HTR-8/SVneo (cell line): ENCODE results near the gene GSX1.
"Not testable (repeated sequence)": the region's sequence is repeated elsewhere in the genome, so short reads cannot be mapped to it uniquely, and the experiment has no call there.

ENCODE experiments used
- DNase-seq: peaks from one replicate; pipeline ENCODE4 v3.0.0; 2011; ENCODE audit warnings: low spot score, mixed read lengths; ENCODE audit not compliant: insufficient read length
- FAIRE-seq: peaks from 2 replicates; lab custom pipeline; 2011; peaks lifted over from hg19 to GRCh38; lab: Jason Lieb, UNC

GSX1 gene

DNA sequence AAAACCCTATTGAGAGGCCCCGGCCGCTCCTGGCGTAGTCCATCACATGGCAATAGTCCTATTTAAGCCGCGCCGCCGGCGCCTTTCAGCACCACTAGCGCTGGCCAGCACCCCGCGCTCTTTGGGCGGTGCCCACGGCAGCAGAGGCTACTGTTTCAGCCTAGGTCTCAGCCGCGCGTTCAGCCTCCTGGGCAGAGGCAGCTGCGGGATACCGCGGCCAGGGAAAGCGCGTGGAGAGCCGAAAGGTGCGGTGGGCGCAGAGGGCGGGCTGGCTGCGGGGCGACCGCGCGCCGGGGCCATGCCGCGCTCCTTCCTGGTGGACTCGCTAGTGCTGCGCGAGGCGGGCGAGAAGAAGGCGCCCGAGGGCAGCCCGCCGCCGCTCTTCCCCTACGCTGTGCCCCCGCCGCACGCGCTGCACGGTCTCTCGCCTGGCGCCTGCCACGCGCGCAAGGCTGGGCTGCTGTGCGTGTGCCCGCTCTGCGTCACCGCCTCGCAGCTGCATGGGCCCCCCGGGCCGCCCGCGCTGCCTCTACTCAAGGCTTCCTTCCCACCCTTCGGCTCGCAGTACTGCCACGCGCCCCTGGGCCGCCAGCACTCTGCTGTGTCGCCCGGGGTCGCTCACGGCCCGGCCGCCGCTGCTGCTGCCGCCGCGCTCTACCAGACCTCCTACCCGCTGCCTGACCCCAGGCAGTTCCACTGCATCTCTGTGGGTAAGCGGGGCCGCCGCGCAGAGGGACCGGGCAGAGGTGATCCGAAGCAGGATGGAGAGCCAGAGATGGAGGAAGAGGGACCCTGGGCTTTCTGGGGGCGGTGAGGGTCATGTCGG is at the start of gene GSX1:
Gene GSX1 (plus strand): TSS at position 91 of the 826 bp plus-strand sequence. CDS start 208 bp downstream, at position 299.
- FAIRE-seq (no peak), DNase-seq (peak; percentile 51)

DNA sequence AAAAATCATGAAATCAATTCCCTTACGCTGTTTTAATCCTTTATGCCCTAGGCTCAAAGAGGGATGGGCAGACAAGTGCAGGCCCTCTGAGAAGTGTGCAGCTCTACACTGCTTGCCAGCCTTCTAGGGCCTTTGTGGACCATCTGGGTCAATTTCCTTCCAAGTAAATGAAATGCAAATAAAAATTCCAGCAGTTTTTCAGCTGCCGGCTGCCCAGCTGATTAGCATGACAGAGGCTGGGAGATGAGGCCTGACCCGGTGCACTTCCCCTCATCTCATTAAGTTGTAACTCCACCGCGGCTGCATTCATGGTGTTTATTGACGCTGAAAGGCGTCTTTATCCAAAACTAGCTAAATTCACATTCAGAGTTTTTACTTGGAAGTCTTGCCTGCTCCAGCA is 47.5 kb upstream of the GSX1 start:
- FAIRE-seq (no peak), DNase-seq (no peak)

DNA sequence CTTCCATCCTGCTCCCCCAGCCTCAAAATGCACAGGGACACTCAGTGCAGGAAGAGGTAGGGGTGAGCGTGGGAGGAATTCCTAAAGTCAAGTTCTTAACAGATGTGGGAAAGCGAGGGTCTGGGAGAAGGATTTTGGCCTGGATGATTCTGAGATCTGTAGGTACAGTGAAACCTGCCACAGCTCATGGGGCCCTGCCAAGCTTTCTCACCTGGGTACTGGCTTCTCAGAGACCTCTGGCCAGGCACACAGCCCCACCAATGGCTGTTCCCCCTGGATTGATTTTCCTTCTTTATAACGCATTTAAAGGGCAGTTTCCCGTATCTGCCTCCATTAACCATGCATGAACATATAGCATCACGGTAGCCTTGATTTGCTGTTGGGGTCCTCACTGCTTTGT is 47.0 kb upstream of the GSX1 start:
- FAIRE-seq (no peak), DNase-seq (no peak)

DNA sequence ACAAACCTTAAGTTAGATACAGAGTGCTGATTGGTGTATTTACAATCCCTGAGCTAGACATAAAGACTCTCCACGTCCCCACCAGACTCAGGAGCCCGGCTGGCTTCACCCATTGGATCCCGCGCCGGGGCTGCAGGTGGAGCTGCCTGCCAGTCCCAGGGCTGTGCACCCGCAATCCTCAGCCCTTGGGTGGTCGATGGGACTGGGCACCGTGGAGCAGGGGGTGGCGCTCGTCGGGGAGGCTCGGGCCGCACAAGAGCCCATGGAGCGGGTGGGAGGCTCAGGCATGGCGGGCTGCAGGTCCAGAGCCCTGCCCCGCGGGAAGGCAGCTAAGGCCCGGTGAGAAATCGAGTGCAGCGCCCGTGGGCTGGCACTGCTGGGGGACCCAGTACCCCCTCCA is 44.1 kb upstream of the GSX1 start:
- DNase-seq, FAIRE-seq: not testable (repeated sequence)

DNA sequence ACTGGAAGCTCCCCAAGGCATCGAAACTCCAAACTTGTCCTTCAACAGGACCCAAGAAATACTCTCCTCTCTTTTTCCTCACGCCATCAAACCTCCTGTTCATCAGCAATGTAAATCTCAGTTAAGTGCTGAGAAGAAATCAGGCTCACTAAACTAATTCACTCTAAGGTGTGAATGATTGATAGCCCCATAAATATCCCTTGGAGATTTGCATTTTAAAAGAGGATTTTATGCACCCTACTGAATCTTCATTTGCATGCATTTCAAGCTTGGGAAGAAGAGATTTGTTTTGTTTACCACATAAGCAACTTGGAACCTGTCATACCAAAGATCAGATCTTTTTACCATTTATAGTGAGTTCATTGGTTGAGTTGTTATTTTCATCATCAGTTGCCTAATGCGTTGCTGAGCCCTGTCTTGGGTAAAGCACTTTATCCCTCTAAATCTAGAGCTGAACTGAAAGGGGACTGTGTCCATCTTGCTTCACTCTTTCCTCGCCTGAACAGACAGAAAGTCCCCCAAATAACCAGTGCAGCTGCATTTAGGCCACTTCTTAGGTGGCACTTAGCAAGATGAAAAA is 40.2 kb upstream of the GSX1 start:
- no peak for FAIRE-seq

DNA sequence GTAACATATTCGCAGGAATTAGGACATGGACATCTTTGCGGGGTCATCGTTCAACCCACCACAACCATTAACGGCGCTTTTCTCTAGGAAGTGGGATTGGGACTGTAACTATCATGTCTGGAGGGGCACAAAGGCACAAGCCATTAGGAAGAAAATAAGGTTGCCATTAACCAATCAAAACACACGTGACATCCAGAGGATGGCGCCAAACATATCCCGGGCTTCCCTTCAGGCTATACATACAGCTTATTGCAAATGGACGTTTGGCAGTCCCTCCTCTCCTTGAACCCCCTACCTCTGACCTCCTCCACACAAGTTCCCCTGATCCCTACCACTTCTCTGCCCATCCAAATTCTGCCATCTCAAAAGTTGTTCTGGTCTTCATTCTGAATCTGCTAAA is 26.6 kb upstream of the GSX1 start:
- no peak for DNase-seq
- no peak for FAIRE-seq

More for the DNA sequence above, 40.2 kb upstream of the GSX1 start:
- DNase-seq: no peak

DNA sequence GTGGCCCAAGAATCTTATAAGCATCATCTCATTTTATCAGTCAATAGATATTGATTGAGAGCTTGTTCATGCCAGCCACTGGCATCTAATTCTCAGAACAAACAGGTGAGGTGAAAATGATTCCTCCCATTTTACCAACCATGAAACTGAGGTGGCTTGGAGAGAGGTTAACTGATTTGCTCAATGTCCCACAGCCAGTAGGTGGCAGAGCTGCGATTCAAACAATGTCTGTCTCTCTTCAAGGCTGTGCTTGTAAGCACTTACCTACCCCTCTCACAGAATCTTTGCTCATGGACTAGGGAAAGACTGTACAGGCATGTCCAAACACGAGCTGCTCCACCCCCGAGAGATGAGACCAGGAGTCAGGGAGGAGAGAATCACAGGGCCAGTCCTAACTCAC is 21.5 kb upstream of the GSX1 start:
- no peak for FAIRE-seq

DNA sequence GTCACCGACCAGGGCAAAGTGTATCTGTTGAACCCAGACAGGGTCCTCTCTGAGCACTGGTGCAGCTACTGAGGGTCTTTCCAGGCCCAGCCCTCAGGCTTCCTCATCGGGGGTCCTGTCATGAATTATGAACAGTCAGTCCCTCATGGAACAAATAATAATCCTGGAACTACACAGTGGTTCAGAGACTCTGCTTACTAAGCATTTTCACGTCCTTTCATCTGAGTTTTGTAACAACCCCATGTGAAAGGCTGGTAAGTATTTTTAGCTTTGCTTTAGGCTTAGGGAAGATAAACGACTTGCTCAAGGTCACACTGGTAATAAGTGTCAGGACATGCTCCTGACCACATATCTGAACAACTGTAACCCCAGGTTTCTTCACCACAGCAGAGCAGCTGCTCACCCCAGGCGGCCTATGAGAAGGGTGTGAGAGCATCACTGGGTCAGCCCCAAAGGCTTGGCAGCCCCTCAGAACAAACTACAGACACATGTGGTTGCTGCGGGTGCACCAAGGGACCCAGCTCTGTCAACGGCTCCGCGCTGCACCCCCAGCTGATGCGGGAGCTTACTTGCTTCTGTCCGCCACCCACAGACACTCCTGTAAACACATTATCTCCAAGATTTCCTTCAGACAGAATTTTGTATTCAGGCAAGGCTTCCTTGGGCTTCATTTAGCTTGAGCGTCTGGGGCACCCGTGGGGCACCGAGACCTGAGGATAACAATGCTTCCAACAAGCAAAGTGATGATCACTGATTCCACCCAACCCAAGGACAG is 19.4 kb upstream of the GSX1 start:
- DNase-seq: no peak
- no peak for FAIRE-seq

More for the DNA sequence above, 21.5 kb upstream of the GSX1 start:
- DNase-seq: no peak

DNA sequence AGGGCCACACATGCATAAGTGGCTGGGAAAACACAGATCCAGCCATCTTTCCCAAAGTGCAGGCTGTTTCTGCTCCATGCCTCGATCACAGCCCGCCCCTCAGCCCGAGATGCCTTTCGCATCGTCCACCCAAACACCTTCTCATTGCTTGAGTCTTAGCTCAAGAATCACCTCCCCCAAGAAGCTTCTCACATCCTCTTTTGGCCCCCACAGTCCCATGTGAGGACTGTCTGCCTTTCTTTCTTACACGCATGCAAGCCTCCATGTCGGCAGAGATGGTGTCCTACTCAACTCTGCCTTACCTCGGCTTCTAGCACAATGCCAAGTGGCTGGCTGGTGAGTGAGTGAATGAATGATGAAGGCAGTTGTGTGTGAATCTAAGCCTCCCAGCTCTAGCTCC is 18.1 kb upstream of the GSX1 start:
- FAIRE-seq (no peak), DNase-seq (no peak)

DNA sequence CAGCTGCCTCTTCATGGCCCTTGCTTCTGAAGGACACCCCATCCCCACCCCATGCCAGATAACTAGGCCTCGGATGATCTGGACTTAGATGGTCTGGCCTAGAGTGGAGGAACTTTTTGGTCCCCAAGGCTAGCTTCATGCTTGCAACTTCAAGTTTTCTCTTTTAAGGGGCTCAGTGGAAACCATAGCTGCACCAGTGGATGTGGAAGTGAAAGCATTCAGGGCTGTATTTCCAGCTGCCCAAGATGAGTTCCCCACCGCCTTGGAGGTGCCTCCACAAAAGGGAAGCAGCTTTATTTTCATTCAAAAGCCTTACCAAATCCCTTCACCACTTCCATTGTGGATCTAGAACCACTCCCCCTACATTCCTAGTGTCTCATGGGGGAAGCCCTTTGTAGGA is 17.6 kb upstream of the GSX1 start:
- DNase-seq: no peak

DNA sequence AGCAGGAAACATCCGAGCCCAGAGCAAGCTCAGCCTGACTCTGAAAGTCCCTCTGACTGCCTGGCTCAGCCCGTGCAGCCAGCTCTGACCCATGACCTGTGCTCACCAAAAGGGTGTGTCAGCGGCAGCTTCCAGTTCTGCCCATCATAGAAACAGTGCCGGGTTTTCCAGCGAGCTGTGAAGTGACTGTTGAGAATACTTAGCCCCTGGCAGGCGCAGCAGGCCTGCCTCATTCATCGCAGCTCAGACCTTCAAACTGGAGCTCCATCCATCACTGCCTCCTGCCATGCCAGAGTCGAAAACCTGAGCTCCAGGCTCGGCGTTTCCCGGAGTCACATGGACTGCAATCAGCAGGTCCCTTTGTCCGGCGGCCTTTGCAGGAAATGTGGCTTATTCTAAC is 16.3 kb upstream of the GSX1 start:
- DNase-seq: no peak
- no peak for FAIRE-seq

More for the DNA sequence above, 17.6 kb upstream of the GSX1 start:
- FAIRE-seq: no peak

DNA sequence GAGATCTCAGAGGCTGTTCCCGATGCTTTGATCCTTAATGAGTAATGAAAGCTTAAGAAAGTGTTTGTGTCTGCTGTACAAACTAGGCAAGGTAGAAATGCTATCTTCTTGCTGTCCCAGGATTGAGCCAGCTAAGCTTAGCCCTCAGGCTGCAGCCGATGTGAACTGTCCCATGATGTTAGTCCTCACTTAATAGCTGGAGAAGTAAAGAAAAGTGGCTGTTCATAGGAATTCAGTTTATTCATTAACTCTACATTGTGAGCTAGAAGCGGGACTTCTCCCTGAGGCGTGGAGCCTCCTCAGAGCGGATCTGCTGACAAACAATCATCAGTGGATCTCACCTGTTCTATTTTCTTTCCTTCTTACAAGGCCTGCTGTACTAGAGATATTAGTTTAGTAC is 10.1 kb upstream of the GSX1 start:
- DNase-seq (no peak), FAIRE-seq (no peak)

DNA sequence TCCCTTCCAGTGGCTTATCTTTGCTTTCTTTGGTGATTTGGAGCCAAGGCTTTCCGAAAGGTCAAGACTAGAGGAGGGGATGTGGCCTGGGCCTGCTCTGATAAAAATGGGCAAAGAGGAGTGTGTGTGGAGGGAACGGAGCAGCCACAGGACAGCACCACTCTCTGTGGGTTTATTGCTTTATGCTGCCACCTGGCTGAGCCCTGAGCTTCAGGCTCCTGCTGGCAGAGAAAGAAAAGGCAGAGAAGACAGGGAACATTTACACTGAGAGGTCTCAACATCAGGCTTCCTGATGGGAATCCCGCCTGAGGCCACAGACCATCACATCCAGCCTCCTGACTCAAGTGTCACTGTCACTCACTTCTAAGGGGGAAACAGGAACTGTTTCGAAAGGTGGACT is 9.2 kb upstream of the GSX1 start:
- DNase-seq (no peak), FAIRE-seq (no peak)

DNA sequence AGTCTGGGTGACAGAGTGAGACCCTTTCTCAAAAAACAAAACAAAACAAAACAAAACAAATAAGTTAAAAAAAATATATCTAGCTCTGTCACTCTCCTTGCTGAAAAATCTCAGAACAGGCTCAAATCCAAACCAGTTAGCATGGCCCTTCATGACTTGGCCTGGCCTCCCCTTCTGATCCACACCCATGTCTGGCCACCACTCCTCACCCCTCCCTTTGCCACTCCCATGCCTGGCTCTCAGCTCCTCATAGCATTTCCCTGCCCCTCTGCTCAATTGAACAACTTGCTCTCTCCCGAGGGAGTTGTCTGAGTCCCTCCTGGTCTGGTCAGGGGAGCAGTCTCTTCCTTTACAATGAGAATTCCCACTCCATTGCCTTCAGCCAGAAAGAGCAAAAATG is 4.0 kb upstream of the GSX1 start:
- DNase-seq: no peak
- FAIRE-seq: no peak

DNA sequence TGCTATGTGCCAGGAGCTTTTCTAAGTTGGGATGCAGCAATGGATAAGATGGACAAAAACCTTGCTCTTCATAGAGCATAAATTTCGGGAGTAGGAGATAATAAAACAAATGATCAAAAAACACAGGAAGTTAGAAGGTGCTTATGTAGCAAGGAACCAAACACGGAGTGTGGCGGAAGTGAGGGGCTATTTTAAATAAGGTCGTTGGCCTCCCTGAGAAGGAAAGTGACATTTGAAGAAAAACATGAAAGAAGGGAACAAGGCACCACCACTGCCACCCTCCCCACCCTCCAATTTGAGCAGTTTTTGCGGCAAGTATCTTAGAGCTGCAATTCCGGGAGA is 3.2 kb upstream of the GSX1 start:
- FAIRE-seq (no peak), DNase-seq (no peak)

DNA sequence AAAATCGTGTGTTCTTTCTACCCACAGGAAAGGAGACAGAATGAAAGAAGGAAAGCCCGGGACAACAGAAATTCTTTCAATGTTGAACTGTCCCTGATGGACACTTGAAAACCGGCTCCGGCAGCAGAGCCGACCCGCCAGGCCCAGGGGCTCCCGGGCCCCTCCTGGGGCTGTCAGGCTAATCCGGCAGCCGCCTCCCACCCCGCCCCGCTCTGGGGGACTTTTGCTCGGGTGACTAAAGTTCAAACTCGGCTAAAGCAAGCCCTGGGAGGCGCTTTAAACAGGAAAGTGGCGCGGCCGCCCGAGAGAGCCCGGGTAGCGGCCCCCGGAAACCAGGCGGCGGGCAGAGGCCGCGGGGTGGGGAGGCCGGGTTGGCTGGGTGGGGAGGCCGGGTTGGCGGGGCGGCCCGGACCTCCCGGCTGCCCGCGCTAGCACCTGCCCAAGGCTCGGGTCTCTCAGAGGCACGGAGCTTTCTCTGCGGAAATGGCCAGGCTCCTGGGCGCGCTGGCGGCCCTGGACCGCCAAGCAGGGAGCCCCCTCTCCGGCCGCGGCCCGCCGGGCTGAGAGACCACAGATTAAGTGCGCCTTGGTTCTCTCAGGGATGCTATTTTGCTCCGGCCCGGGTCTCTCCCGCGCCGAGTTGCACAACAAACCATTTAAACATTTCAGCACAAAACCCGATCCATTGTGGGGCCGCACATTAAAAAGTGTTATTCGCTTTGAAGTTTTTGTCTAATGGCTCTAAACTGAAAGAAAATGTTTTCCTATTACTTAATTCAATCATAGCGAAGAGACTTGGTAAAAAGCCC is 2.6 kb upstream of the GSX1 start:
- FAIRE-seq: no peak
- DNase-seq: no peak

DNA sequence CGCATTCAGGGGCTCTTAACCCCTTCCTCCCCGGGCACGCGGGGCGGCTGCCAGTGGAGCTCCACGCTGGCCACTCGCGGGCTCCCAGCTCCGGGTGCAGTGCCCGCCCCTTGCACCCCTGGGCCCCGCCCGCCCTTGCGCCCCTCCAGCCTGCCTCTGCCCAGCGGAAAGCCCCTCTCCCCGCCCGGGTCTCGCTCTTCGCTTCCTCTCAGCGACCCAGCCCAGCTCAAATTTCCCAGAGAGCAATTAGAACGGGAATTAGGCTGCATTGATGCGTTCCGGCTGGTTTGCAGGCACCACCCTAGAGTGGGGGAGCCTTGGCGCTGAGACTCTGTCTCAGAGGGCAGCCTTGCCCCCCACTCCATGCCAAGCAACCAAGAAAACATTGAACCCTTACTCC is 1.8 kb upstream of the GSX1 start:
- DNase-seq (no peak), FAIRE-seq (no peak)

DNA sequence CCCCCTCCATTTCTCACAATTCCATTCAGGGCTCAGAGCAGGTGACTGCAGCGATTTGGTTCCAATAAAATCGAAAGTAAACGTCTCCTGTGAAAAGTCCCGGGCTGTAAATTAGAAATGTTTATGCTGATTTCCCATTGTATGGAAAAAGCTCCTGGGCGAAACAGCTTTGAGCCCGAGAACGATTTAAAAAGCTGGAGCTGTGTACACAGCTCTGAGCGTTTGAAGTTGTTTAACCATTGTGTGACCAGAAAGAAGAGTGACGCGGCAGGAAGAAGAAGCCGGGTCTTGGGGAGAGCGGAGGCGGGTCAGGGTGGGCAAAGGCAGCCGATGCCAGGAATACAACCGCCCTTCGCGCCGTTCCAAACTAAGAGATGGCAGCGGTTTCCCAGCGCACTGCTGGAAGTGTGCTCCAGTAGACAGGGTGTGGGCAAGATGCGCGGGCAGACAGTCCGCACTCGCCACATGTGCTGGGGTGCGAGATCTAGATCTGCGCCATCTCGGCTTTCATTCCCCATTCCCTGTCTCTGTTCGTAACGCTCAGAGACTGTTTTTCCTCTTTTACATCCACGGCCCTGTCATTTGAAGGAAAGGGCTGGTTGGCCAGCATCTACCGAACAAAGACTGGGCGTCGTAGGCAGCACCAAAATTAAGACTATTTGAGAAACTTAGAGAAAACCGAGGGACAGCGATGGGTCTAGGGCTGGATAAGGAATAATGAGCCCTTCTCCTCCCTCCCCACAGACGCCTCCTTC is 960 bp upstream of the GSX1 start:
- FAIRE-seq: no peak
- DNase-seq: no peak

DNA sequence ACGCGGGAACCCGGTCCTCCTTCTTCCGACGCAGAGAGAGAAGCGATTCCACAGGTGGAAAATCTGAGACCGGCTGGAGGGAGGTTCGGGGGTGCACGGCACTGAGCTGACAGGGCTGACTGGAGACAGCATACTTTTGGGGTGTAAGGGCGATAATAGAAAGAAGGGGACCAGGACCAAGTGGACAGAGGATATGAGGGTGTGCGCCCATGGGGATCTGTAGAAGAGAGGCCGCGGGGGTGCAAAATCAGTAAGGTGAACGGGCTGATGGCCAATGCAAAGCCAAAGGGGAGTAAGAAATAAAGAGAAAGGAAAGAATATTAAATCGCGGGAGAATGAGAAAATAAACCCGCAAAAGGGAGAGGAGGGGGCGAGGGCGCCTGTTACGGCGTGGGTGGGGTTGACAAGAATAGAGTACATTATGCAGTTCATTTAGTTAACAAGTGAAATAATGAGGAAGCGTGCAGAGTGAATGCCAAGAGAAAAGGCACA is 336 bp upstream of the GSX1 start:
- FAIRE-seq (no peak), DNase-seq (no peak)
